HepG2 (cell line): Measurements from ENCODE around the gene CASP6. TPM values are rescaled to one million over a fixed set of nuclear protein-coding genes. Genes with fewer than 3 reads are reported as not detected.

ENCODE experiments used
- AHR ChIP-seq: IDR thresholded peaks from 2 replicates; pipeline ENCODE4 v1.6.1; 2018; ENCODE audit warnings: missing genetic modification reagents, missing compliant biosample characterization
- CENPBD1 ChIP-seq: sonication (generic); formaldehyde crosslinking; IDR thresholded peaks from 2 replicates; pipeline ENCODE4 v1.8.0; 2022; ENCODE audit warnings: missing genetic modification reagents, low read depth, mild to moderate bottlenecking, borderline replicate concordance
- CENPX ChIP-seq: sonication (generic); formaldehyde crosslinking; IDR thresholded peaks from 2 replicates; pipeline ENCODE4 v1.9.0; 2021; ENCODE audit warnings: mild to moderate bottlenecking, missing genetic modification reagents, moderate library complexity
- ELF3 ChIP-seq: IDR thresholded peaks from 2 replicates; pipeline ENCODE4 v1.6.1; 2016; ENCODE audit warnings: missing genetic modification reagents, missing compliant biosample characterization
- HNF1A ChIP-seq, 2 experiments: sonication (generic) in 1 of 2; formaldehyde crosslinking in 1 of 2; IDR thresholded peaks; 2 replicates each; pipeline versions ENCODE4 v1.4.0 to v1.6.1; 2016 to 2020; ENCODE audit warnings: borderline replicate concordance in 1 of 2, low read depth in 1 of 2, mild to moderate bottlenecking in 1 of 2, missing genetic modification reagents in 1 of 2
- NFAT5 ChIP-seq: sonication (generic); formaldehyde crosslinking; IDR thresholded peaks from 2 replicates; pipeline ENCODE4 v1.4.0; 2020; ENCODE audit warnings: missing genetic modification reagents
- PHF8 ChIP-seq: sonication (generic); formaldehyde crosslinking; IDR thresholded peaks from 2 replicates; pipeline ENCODE4 v1.5.0; 2020; ENCODE audit warnings: missing genetic modification reagents
- PPARG ChIP-seq: conservative IDR thresholded peaks from 2 replicates; pipeline ENCODE4 v1.6.1; 2016; ENCODE audit warnings: missing biosample characterization, missing genetic modification reagents
- STAG1 ChIP-seq: sonication (generic); formaldehyde crosslinking; IDR thresholded peaks from 2 replicates; pipeline ENCODE4 v1.4.0; 2020; ENCODE audit warnings: missing genetic modification reagents
- ZFP36L2 ChIP-seq: sonication (generic); formaldehyde crosslinking; IDR thresholded peaks from 2 replicates; pipeline ENCODE4 v1.4.0; 2020; ENCODE audit warnings: missing genetic modification reagents
- ZFX ChIP-seq: sonication (generic); formaldehyde crosslinking; IDR thresholded peaks from 2 replicates; pipeline ENCODE4 v1.4.0; 2020; ENCODE audit warnings: mild to moderate bottlenecking, low read depth, missing genetic modification reagents, moderate library complexity
- ZKSCAN8 ChIP-seq: IDR thresholded peaks from 2 replicates; pipeline ENCODE4 v1.6.1; 2016; ENCODE audit warnings: borderline replicate concordance, missing genetic modification reagents, missing compliant biosample characterization
- ZNF20 ChIP-seq: sonication (generic); formaldehyde crosslinking; IDR thresholded peaks from 2 replicates; pipeline ENCODE4 v1.4.0; 2020; ENCODE audit warnings: mild to moderate bottlenecking, moderate library complexity, missing genetic modification reagents
- ZNF564 ChIP-seq: sonication (generic); formaldehyde crosslinking; IDR thresholded peaks from 2 replicates; pipeline ENCODE4 v1.8.1; 2023; ENCODE audit warnings: mild to moderate bottlenecking, missing genetic modification reagents
- polyA plus RNA-seq, 8 experiments: library from polyadenylated mRNA; depleted of rRNA in 3 of 8; stranded (reverse) in 7 of 8; unstranded in 1 of 8; fragments of >200 nt; fragmentation: Illumina TruSeq in 4 of 8; extraction: Trizol in 4 of 8; gene quantifications; 2 replicates each; pipeline versions ENCODE4 v1.2.1 to v1.2.3, GENCODE V29; 2011 to 2016; ENCODE audit warnings: low read depth in 4 of 8, missing spikeins in 1 of 8, mixed read lengths in 1 of 8; ENCODE audit not compliant: insufficient read depth in 1 of 8
- total RNA-seq, 5 experiments: library from RNA; depleted of rRNA; stranded (reverse); fragments of >200 nt; fragmentation: Illumina TruSeq; extraction: Trizol; gene quantifications; 2 replicates each; pipeline ENCODE4 v1.2.3, GENCODE V29; 2016; ENCODE audit warnings: low read depth in 1 of 5
- TF ChIP-seq, protein P1 (sequence below): sonication (generic); formaldehyde crosslinking; conservative IDR thresholded peaks from 2 replicates; pipeline ENCODE4 v1.4.0; 2020; ENCODE audit warnings: mild to moderate bottlenecking, missing genetic modification reagents, moderate library complexity

The CASP6 gene
- total and polyA plus RNA-seq, 2 of the 13 experiments (the other 11 are each of a cell fraction or from before 2014, with no cell fraction given), result 19.7 to 34.6 TPM

GRCh38 chr4:109729718-109730618 is 26.7 kb upstream of the CASP6 start, which contains the start of gene PLA2G12A (continued):
- TF ChIP-seq NFAT5 (CRISPR knock-in tag) (no peak), ZNF20 (CRISPR knock-in tag) (no peak), CENPBD1 (no peak), ZNF564 (CRISPR knock-in tag) (peak; percentile 98), ZFX (CRISPR knock-in tag) (peak; percentile 85), HNF1A (IDR thresholded peaks at IDR 0.05; ENCODE audit: low read depth) (no peak), HNF1A (CRISPR knock-in tag; IDR thresholded peaks at IDR 0.05; ENCODE audit: borderline replicate concordance) (no peak), ZKSCAN8 (no peak), AHR (no peak), PPARG (CRISPR knock-in tag) (no peak), PHF8 (CRISPR knock-in tag) (peak; percentile 74), STAG1 (CRISPR knock-in tag) (no peak), ZFP36L2 (CRISPR knock-in tag) (no peak), CENPX (CRISPR knock-in tag) (no peak), ELF3 (CRISPR knock-in tag) (no peak)
- TF ChIP-seq, protein P1, sequence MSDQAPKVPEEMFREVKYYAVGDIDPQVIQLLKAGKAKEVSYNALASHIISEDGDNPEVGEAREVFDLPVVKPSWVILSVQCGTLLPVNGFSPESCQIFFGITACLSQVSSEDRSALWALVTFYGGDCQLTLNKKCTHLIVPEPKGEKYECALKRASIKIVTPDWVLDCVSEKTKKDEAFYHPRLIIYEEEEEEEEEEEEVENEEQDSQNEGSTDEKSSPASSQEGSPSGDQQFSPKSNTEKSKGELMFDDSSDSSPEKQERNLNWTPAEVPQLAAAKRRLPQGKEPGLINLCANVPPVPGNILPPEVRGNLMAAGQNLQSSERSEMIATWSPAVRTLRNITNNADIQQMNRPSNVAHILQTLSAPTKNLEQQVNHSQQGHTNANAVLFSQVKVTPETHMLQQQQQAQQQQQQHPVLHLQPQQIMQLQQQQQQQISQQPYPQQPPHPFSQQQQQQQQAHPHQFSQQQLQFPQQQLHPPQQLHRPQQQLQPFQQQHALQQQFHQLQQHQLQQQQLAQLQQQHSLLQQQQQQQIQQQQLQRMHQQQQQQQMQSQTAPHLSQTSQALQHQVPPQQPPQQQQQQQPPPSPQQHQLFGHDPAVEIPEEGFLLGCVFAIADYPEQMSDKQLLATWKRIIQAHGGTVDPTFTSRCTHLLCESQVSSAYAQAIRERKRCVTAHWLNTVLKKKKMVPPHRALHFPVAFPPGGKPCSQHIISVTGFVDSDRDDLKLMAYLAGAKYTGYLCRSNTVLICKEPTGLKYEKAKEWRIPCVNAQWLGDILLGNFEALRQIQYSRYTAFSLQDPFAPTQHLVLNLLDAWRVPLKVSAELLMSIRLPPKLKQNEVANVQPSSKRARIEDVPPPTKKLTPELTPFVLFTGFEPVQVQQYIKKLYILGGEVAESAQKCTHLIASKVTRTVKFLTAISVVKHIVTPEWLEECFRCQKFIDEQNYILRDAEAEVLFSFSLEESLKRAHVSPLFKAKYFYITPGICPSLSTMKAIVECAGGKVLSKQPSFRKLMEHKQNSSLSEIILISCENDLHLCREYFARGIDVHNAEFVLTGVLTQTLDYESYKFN (CRISPR knock-in tag), result no peak
